Duodenal mucosa (tissue), 2 donors: ENCODE measurements around the gene ETV5.

Source experiments
- H3K27ac ChIP-seq: one replicate; pipeline ENCODE4 v1.7.0; 2013; ENCODE audit warnings: low read depth, low read length
- H3K27me3 ChIP-seq, 2 donors: one replicate each; pipeline ENCODE4 v1.7.0; 2013; ENCODE audit warnings: low read length in 2 of 2, control low read depth in 1 of 2; ENCODE audit not compliant: insufficient read depth in 2 of 2, control insufficient read depth in 1 of 2
- H3K36me3 ChIP-seq, 2 donors: one replicate each; pipeline ENCODE4 v1.7.0; 2013; ENCODE audit warnings: low read length in 2 of 2, control low read depth in 1 of 2; ENCODE audit not compliant: insufficient read depth in 2 of 2, control insufficient read depth in 1 of 2
- H3K4me1 ChIP-seq, 2 donors: one replicate each; pipeline ENCODE4 v1.7.0; 2013; ENCODE audit warnings: low read length in 2 of 2, control low read depth in 1 of 2; ENCODE audit not compliant: insufficient read depth in 2 of 2, control insufficient read depth in 1 of 2
- H3K4me3 ChIP-seq, 2 donors: one replicate each; pipeline ENCODE4 v1.7.0; 2013; ENCODE audit warnings: low read length in 2 of 2, low read depth in 1 of 2
- H3K9ac ChIP-seq, 2 donors: one replicate each; pipeline ENCODE4 v1.7.0; 2013; ENCODE audit warnings: low read length in 2 of 2, low read depth in 1 of 2
- H3K9me3 ChIP-seq, 2 donors: one replicate each; pipeline ENCODE4 v1.7.0; 2013; ENCODE audit warnings: low read length in 2 of 2, control low read depth in 1 of 2; ENCODE audit not compliant: control insufficient read depth in 1 of 2

The ETV5 gene

DNA sequence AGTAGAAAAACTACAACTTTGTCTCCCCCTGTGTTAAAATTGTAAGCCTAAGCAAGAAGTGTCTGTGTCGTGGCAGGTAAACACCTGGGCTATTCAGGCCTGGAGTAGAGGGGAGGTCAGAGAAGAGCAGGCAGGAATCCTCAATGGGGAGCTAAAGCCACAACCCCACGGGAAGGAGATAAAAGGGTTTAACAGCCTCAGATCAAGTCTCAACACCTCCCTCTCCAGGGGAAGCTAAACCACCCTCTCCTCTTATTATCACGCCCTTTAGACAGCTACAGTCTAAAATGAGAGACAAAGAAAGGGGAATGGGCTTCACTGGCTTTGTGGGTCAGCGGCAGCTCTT is 11.6 kb downstream of the ETV5 start:
- Histone ChIP-seq H3K9me3 (no peaks in the 10 kb centered on the region), H3K36me3 (no peaks in the 10 kb centered on the region), H3K27ac (no peak overlapping the region), H3K4me1 (peaks cover 25 to 31% of the 10 kb centered on the region in 2 donors), H3K4me3 (peak overlapping the region; percentile 65), H3K9ac (peak overlapping the region; percentile 3 to 28), H3K27me3 (no peaks in the 10 kb centered on the region)

DNA sequence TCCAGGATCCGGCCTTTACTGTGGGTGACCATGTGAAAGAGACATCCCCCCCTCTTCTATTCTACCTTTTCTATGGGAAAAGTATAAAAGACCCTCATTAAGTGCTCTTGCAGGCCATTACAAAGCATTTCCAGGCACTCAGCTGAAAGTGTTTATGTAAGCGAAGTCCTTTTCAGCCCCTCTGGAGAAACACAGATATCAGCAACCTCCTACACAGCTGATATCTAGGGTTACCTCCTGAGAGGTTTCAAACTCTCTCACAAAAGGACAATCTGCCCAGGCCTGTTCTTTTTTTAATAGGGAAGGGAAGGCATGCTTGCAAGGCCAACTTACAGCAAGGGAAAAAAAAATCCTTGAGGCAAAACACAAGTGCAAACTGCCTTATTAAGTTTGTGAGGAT is 12.6 kb downstream of the ETV5 start:
- no peaks in the 10 kb centered on the region for H3K27me3 ChIP-seq
- no peak overlapping the region for H3K4me3 ChIP-seq
- H3K27ac ChIP-seq, result no peak overlapping the region
- H3K9me3 ChIP-seq, result no peaks in the 10 kb centered on the region
- H3K4me1 ChIP-seq, result peaks cover 25 to 38% of the 10 kb centered on the region in 2 donors
- H3K36me3 ChIP-seq, result no peaks in the 10 kb centered on the region
- no peak overlapping the region for H3K9ac ChIP-seq

DNA sequence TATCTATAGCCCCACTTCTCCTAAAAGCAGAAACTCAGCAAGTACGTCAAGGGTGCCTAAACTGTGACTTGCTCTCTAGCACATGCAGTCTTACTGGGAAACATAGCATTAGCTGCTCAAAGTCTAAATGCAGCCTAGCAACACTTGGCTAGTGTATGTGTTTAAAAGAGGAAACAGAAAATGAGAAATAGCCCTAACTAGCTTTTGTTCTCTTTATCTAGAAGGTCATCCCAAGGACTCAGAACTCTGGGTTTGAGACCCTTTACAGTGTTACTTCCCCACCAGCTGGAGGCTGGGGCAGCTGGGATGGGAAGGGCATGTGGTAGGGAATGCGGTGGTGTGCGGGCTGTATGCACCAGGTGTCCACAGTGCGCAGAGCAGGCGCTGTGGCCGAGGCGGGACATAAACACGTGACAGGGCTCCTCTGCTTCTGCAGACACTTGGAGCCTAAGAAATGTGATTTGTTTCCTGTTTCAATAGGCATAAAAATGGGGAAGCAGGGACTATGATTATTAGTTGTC is 13.3 kb downstream of the ETV5 start:
- H3K9me3 ChIP-seq, result no peaks in the 10 kb centered on the region
- no peaks in the 10 kb centered on the region for H3K27me3 ChIP-seq
- peaks cover 25 to 44% of the 10 kb centered on the region in 2 donors for H3K4me1 ChIP-seq
- H3K36me3 ChIP-seq, result no peaks in the 10 kb centered on the region
- no peak overlapping the region for H3K27ac ChIP-seq
- no peak overlapping the region for H3K9ac ChIP-seq
- no peak overlapping the region for H3K4me3 ChIP-seq

DNA sequence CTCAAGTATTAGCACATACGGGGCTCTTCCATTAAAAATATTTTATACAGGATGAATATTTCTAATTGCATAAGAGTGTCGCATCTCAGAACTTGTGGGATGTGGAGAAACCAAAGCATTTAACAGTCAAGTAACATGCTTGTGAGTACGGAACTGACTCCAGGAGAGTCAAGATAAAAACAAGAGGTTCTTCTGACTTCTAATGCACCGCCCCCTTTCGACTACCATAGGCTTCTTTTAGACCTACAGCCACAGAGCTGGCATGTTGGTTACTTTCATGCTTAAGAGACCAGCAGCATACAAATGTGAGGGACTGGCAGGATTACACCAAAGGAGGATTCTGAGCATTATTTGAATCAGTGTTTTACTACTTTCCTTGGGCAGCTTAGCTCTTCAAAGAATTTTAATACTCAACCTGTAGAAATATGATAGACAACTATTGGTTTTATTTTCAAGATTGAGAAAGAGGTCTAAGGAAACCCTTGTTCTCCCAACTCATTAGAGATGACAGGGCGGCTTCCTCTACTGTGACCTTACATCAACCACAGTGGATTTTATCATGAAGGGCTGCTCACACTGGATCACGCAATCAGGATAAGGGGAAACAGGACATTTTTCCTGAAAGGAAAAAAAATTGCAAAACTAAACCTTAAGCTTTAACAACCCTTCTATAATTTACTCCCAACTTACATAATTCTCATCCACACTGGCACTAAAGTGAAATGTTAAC is 14.0 kb downstream of the ETV5 start:
- H3K36me3 ChIP-seq, result no peaks in the 10 kb centered on the region
- no peaks in the 10 kb centered on the region for H3K27me3 ChIP-seq
- H3K9ac ChIP-seq, result no peak overlapping the region
- no peaks in the 10 kb centered on the region for H3K9me3 ChIP-seq
- peaks cover 25 to 45% of the 10 kb centered on the region in 2 donors for H3K4me1 ChIP-seq
- no peak overlapping the region for H3K27ac ChIP-seq
- no peak overlapping the region for H3K4me3 ChIP-seq

DNA sequence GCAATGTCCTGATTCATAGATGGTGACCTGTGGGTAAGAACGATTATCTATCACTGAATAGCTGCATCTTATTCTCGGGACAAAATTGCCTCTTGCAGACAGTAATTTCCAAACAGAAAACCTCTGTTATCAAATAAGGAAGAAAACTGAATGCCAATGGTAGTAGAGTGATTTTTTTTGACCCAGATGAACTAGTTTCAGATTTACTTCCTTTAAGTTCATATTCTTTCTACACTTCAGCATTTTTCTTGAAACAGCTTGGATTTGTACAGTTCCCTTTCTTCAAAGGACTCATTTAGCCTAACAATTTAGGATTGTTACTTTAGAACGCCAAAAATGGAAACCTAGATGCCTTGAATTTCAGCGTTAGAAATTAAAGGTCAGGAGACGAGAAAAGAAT is 14.6 kb downstream of the ETV5 start:
- H3K4me1 ChIP-seq, result peaks cover 25 to 45% of the 10 kb centered on the region in 2 donors
- no peak overlapping the region for H3K4me3 ChIP-seq
- H3K36me3 ChIP-seq, result no peaks in the 10 kb centered on the region
- no peak overlapping the region for H3K27ac ChIP-seq
- no peak overlapping the region for H3K9ac ChIP-seq
- H3K9me3 ChIP-seq, result no peaks in the 10 kb centered on the region
- no peaks in the 10 kb centered on the region for H3K27me3 ChIP-seq

DNA sequence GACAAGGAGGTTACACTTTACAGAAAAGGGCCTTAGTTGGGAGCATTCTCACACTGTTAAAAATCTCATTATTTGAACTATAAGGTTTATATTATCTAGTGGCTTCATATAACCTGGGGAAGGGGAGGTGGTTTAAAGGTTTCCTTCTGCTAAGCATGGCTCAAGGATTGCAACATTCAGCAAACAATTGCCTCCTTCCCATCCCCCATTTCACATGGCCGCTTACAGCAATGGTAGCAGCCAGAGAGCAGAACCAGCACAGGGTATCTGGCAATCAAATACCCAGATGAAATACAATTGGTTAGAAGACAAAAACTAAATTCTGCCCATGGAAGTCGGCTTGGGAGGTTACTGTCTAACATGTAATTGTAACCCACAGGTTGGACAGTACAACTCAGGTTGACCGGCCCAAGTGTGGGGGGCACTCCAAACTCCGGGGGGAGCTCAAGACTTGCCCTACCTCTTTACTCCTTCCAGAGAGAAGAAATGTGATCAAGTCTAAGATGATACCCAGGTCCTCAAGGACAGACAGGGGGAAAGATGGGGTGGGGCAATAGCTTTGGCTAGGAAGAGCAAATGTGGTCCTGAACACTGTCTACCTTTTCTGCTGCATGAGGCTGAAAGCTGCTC is 15.5 kb downstream of the ETV5 start:
- Histone ChIP-seq H3K4me1 (peaks cover 25 to 45% of the 10 kb centered on the region in 2 donors), H3K27ac (no peak overlapping the region), H3K4me3 (no peak overlapping the region), H3K36me3 (no peaks in the 10 kb centered on the region), H3K9me3 (no peaks in the 10 kb centered on the region), H3K27me3 (no peaks in the 10 kb centered on the region), H3K9ac (no peak overlapping the region)

DNA sequence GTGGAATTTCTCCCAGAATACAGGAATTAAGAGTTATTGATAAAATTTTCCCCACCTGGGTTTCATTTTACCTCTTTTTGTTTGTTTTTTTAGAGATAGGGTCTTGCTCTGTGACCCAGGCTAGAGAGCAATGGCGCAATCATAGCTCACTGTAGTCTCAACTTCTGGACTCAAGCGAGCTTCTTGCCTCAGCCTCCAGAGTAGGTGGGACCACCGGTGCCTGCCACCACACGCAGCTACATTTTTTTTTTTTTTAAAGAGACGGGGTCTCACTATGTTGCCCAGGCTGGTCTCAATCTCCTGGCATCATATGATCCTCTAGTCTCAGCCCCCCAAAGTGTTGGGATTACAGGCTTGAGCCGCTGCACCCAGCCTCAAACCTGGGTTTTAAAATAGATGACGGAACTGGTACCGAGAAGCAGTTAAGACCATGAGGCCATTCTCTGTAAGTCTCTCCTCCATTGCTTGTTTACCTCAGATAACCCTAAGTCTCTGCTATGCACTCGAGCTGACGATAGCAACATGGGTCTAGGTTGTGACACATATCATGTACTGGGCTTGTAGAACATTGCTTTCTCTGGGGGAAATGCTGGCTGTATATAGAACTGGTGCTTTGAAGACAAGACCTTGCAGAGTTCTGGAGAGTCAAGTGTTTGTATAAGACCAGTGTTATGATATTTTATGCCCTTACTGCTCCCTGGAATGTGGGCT is 16.4 kb downstream of the ETV5 start:
- Histone ChIP-seq H3K9ac (no peak overlapping the region), H3K27ac (no peak overlapping the region), H3K36me3 (no peaks in the 10 kb centered on the region), H3K27me3 (no peaks in the 10 kb centered on the region), H3K9me3 (no peaks in the 10 kb centered on the region), H3K4me1 (peaks cover 17 to 42% of the 10 kb centered on the region in 2 donors), H3K4me3 (no peak overlapping the region)

DNA sequence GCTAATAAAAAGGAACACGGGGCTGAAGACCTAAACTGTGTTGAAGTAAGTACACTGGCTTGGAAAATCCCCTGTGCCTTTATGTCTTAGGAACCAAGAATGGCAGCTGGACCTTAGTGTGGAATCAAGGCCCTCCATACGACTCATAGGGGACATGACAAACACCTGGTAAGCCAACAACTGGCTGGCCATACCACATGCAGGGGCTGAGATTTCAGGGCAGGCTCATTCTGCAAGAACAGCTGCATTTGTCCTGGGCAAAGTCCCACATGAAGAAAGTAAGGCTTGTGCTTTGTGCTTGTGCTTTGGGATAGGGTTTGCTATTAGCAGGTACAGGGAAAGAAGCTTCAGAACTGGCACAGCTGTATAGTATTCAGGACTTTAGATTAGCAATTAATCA is 18.0 kb downstream of the ETV5 start:
- H3K4me1 ChIP-seq, result peaks cover 5 to 27% of the 10 kb centered on the region in 2 donors
- H3K9ac ChIP-seq, result no peak overlapping the region
- H3K36me3 ChIP-seq, result no peaks in the 10 kb centered on the region
- H3K9me3 ChIP-seq, result no peaks in the 10 kb centered on the region
- H3K4me3 ChIP-seq, result no peak overlapping the region
- H3K27me3 ChIP-seq, result no peaks in the 10 kb centered on the region
- H3K27ac ChIP-seq, result no peak overlapping the region

DNA sequence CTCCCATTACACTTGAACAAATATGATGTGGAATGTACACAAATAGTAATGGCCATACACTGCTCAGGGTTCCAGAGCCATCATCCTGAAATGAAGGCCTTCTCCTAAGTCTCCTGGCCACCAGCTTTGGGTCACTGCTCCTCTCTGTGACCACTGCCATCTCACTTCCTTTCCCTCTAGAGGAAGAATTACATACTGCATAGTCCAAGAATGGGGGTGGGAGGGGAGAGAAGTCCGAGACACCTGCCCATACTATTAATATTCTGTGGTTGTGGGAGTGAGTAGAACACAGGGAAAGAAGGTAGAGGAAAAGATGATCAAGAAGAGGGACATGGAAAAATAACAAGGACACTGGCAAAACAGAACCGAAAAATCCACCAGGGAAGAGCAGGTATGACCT is 20.6 kb downstream of the ETV5 start:
- Histone ChIP-seq H3K36me3 (no peaks in the 10 kb centered on the region), H3K4me3 (no peak overlapping the region), H3K27me3 (no peaks in the 10 kb centered on the region), H3K9me3 (no peaks in the 10 kb centered on the region), H3K4me1 (peaks cover 0 to 13% of the 10 kb centered on the region in 2 donors), H3K27ac (no peak overlapping the region), H3K9ac (no peak overlapping the region)

DNA sequence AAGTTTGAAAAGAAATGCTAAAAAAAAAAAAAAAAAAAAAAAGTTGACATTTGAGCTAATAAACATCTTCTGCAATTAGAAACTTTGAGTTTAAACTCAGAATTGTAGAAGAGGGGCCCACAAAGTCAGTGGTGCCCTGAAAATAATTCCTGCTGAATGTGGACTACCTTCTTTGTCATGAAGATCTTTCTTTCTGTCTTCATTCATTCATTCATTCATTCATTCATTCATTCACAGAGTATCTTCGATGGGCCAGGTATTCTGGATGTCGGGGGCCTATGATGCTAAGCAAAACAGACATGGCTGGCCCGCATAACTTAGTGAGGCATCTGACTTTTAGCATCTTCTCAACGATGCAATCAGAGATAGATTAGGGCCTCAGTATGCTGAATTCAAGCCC is 24.6 kb downstream of the ETV5 start:
- Histone ChIP-seq H3K27ac (no peak overlapping the region), H3K4me1 (no peaks in the 10 kb centered on the region), H3K4me3 (no peak overlapping the region), H3K36me3 (peaks cover 0 to 2% of the 10 kb centered on the region in 2 donors), H3K9me3 (no peaks in the 10 kb centered on the region), H3K9ac (no peak overlapping the region), H3K27me3 (no peaks in the 10 kb centered on the region)
